Measurements from ENCODE around the gene KPRP.

The KPRP gene

DNA sequence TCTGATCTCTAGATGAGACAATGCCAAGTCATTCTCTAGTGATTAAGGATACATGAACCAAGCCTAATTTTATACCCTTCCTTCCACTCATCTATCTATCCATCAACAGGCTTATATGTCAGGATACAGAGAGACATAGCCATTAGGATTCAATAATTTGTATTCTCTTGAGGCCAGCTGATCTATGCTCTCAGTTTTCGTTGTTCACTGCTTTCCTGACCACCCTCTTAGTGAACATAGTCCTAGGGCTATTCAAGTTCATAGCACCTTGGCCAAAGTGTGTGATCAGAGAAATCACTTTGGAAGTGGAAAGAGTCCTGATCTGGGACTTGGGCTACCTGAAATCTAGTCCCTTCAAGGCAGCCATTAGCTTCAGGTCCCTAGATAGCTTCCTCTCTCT is 4.2 kb upstream of the KPRP start:
- TF ChIP-seq POLR2AphosphoS5 (IDR thresholded peaks at IDR 0.05; ENCODE audit: low read depth, low read length) (no peak), FOXP2 (optimal IDR thresholded peaks at IDR 0.05; ENCODE audit: borderline replicate concordance, extremely low read depth, extremely low read length, insufficient read depth) (no peak), SIN3A (IDR thresholded peaks at IDR 0.05; ENCODE audit: borderline replicate concordance, insufficient read depth, low read length) (no peak), TAF1 (IDR thresholded peaks at IDR 0.05; ENCODE audit: borderline replicate concordance, insufficient read depth, low read length) (no peak)
- TF ChIP-seq, protein P1, sequence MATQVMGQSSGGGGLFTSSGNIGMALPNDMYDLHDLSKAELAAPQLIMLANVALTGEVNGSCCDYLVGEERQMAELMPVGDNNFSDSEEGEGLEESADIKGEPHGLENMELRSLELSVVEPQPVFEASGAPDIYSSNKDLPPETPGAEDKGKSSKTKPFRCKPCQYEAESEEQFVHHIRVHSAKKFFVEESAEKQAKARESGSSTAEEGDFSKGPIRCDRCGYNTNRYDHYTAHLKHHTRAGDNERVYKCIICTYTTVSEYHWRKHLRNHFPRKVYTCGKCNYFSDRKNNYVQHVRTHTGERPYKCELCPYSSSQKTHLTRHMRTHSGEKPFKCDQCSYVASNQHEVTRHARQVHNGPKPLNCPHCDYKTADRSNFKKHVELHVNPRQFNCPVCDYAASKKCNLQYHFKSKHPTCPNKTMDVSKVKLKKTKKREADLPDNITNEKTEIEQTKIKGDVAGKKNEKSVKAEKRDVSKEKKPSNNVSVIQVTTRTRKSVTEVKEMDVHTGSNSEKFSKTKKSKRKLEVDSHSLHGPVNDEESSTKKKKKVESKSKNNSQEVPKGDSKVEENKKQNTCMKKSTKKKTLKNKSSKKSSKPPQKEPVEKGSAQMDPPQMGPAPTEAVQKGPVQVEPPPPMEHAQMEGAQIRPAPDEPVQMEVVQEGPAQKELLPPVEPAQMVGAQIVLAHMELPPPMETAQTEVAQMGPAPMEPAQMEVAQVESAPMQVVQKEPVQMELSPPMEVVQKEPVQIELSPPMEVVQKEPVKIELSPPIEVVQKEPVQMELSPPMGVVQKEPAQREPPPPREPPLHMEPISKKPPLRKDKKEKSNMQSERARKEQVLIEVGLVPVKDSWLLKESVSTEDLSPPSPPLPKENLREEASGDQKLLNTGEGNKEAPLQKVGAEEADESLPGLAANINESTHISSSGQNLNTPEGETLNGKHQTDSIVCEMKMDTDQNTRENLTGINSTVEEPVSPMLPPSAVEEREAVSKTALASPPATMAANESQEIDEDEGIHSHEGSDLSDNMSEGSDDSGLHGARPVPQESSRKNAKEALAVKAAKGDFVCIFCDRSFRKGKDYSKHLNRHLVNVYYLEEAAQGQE (IDR thresholded peaks at IDR 0.05; ENCODE audit: insufficient read depth in 1 of 2, low read depth in 2 of 2, low read length in 2 of 2) = no peak

DNA sequence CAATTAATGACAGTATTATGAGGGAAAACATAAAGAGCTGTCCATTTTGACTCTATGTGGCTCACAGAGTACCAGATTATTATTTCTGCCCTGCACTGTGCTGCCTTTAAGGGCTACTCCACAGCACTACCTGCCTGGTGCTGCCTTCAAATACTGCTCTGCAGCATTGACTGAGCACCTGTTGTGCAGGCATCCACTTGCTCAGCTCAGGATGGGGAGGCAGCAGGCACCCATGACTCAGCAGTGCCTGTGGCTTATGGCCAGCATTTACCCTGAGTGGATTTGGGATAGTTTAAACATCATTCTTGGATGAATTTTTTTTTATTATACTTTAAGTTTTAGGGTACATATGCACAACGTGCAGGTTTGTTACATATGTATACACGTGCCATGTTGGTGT is 953 bp upstream of the KPRP start:
- TF ChIP-seq SIN3A (IDR thresholded peaks at IDR 0.05; ENCODE audit: borderline replicate concordance, insufficient read depth, low read length) (no peak), TAF1 (IDR thresholded peaks at IDR 0.05; ENCODE audit: borderline replicate concordance, insufficient read depth, low read length) (no peak), FOXP2 (optimal IDR thresholded peaks at IDR 0.05; ENCODE audit: borderline replicate concordance, extremely low read depth, extremely low read length, insufficient read depth) (no peak), POLR2AphosphoS5 (IDR thresholded peaks at IDR 0.05; ENCODE audit: low read depth, low read length) (no peak)
- TF ChIP-seq, protein P1 (IDR thresholded peaks at IDR 0.05; ENCODE audit: insufficient read depth in 1 of 2, low read depth in 2 of 2, low read length in 2 of 2) = no peak

DNA sequence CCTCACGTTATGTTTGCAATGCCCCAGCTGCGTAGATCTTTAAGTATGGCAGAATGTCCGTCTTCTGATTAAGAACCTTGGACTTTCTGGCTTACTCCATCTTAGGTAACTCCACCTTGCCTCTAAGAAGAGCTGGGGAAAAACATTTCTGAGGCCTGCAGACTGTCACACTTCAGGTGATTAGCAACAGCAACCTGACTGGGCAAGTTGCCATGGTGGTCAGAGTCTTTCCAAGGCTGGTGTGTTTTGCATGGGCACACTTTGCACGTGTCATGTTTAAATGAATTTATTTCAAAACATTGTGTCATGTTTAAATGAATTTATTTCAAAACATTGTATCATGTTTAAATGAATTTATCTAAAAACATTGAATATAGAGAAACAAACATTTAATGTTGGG is 811 bp downstream of the KPRP start:
- no peak for TF ChIP-seq POLR2AphosphoS5 (IDR thresholded peaks at IDR 0.05; ENCODE audit: low read depth, low read length)
- no peak for TF ChIP-seq SIN3A (IDR thresholded peaks at IDR 0.05; ENCODE audit: borderline replicate concordance, insufficient read depth, low read length)
- TF ChIP-seq, protein P1 (IDR thresholded peaks at IDR 0.05; ENCODE audit: insufficient read depth in 1 of 2, low read depth in 2 of 2, low read length in 2 of 2) = no peak
- TF ChIP-seq FOXP2 (optimal IDR thresholded peaks at IDR 0.05; ENCODE audit: borderline replicate concordance, extremely low read depth, extremely low read length, insufficient read depth) = no peak
- TF ChIP-seq TAF1 (IDR thresholded peaks at IDR 0.05; ENCODE audit: borderline replicate concordance, insufficient read depth, low read length) = no peak

DNA sequence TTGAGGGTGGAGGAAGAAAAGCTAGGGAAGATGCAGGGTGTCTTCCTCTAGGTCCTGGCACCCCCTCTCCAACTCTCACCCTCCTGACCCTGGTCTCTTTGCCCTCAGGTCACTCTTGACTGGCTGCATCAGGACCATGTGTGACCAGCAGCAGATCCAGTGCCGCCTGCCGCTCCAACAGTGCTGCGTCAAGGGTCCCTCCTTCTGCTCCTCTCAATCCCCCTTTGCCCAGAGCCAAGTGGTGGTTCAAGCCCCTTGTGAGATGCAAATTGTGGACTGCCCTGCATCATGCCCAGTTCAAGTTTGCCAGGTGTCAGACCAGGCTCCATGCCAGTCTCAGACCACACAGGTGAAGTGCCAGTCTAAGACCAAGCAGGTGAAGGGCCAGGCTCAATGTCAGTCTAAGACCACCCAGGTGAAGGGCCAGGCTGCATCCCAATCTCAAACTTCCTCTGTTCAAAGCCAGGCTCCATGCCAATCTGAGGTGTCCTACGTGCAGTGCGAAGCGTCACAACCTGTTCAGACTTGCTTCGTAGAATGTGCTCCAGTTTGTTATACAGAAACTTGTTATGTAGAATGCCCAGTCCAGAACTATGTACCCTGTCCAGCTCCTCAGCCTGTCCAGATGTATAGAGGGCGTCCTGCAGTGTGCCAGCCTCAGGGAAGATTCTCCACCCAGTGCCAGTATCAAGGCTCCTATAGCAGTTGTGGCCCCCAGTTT is 1.8 kb downstream of the KPRP start:
- TF ChIP-seq SIN3A (IDR thresholded peaks at IDR 0.05; ENCODE audit: borderline replicate concordance, insufficient read depth, low read length) (no peak), TAF1 (IDR thresholded peaks at IDR 0.05; ENCODE audit: borderline replicate concordance, insufficient read depth, low read length) (no peak), POLR2AphosphoS5 (IDR thresholded peaks at IDR 0.05; ENCODE audit: low read depth, low read length) (no peak), FOXP2 (optimal IDR thresholded peaks at IDR 0.05; ENCODE audit: borderline replicate concordance, extremely low read depth, extremely low read length, insufficient read depth) (no peak)
- TF ChIP-seq, protein P1 (IDR thresholded peaks at IDR 0.05; ENCODE audit: insufficient read depth in 1 of 2, low read depth in 2 of 2, low read length in 2 of 2) = no peak
